ENCODE results near the gene APEH.

GRCh38 chr3:49707113-49707480 lies 32.9 kb downstream of the APEH start:
- no peak for TF ChIP-seq FOXM1 (IDR thresholded peaks at IDR 0.05; ENCODE audit: borderline replicate concordance, low read depth)
- TF ChIP-seq TEAD4 (IDR thresholded peaks at IDR 0.05), result no peak
- no peak for TF ChIP-seq REST (IDR thresholded peaks at IDR 0.05; ENCODE audit: low read depth)
- TF ChIP-seq MAX (IDR thresholded peaks at IDR 0.05), result no peak
- TF ChIP-seq TAF1 (IDR thresholded peaks at IDR 0.05; ENCODE audit: low read depth), result no peak
- no peak for TF ChIP-seq YY1 (IDR thresholded peaks at IDR 0.05; ENCODE audit: low read depth)
